Colonic mucosa (tissue), 4 donors: ENCODE data around the gene GALNT18. TPM values are rescaled to one million over a fixed set of nuclear protein-coding genes. Genes with fewer than 3 reads are reported as not detected.

Source experiments
- DNase-seq: peaks from one replicate; pipeline ENCODE4 v3.0.0-alpha.2; 2020
- H3K27ac ChIP-seq: fragments of 200-600 bp; one replicate; pipeline ENCODE4 v1.8.0; 2021
- H3K27me3 ChIP-seq: fragments of 200-600 bp; one replicate; pipeline ENCODE4 v1.8.0; 2021
- H3K36me3 ChIP-seq: fragments of 200-600 bp; one replicate; pipeline ENCODE4 v1.8.0; 2021
- H3K4me1 ChIP-seq: fragments of 200-600 bp; one replicate; pipeline ENCODE4 v1.8.0; 2021; ENCODE audit warnings: mild to moderate bottlenecking
- H3K4me3 ChIP-seq: fragments of 200-600 bp; one replicate; pipeline ENCODE4 v1.8.0; 2021
- H3K9ac ChIP-seq, 2 donors: one replicate each; pipeline ENCODE4 v1.7.0; 2013; ENCODE audit warnings: control low read depth in 2 of 2, low read depth in 2 of 2, low read length in 2 of 2
- H3K9me3 ChIP-seq: fragments of 200-600 bp; one replicate; pipeline ENCODE4 v1.8.0; 2021
- CTCF ChIP-seq: fragments of 200-600 bp; IDR thresholded peaks from one replicate; pipeline ENCODE4 v1.8.0; 2022; ENCODE audit warnings: antibody characterized with exemption, mild to moderate bottlenecking
- intact Hi-C: fragments of 100-400 bp; cut with DNase I; formaldehyde crosslinking; loops from one replicate; pipeline ENCODE4 v1.14.1; 2022
- total RNA-seq, 2 donors: library from RNA; stranded (reverse); fragmentation: NEBNext Ultra II Directional in 1 of 2; extraction: Animal tissue kit (Norgen Biotek cat#: 25700) in 1 of 2; gene quantifications; one replicate each; pipeline ENCODE4 v1.2.1, GENCODE V29; 2021
- donor health status: healthy.
- donor health status: DM: no; HTN: no; CAD: no.
- donor health status: DM: no; HTN: no; CAD: no.

Gene GALNT18
- total RNA-seq, 2 donors from 2014 or later: 3.6 to 8.3 TPM

GRCh38 chr11:11334607-11335006 is 287.2 kb downstream of the GALNT18 start:
- no peaks in the 10 kb centered on the region for H3K4me1 ChIP-seq
- no peak overlapping the region for H3K27ac ChIP-seq
- no peaks in the 10 kb centered on the region for H3K9me3 ChIP-seq
- H3K9ac ChIP-seq: no peak overlapping the region
- intact Hi-C loops: no loop called here
- H3K36me3 ChIP-seq: no peaks in the 10 kb centered on the region
- no peaks in the 10 kb centered on the region for H3K27me3 ChIP-seq
- TF ChIP-seq CTCF: no peak
- no peak overlapping the region for H3K4me3 ChIP-seq
- DNase-seq: no peak

- intact Hi-C loops: no loop called here
- DNase-seq: no peak
- no peaks in the 10 kb centered on the region for H3K36me3 ChIP-seq
Observed at GRCh38 chr11:11332141-11332710, 289.6 kb downstream of the GALNT18 start.

GRCh38 chr11:11329062-11329806 is 292.6 kb downstream of the GALNT18 start:
- no peak overlapping the region for H3K27ac ChIP-seq
- no peak for TF ChIP-seq CTCF

More at GRCh38 chr11:11332141-11332710, 289.6 kb downstream of the GALNT18 start:
- no peaks in the 10 kb centered on the region for H3K4me1 ChIP-seq
- H3K4me3 ChIP-seq: no peak overlapping the region
- H3K27ac ChIP-seq: no peak overlapping the region
- TF ChIP-seq CTCF: no peak
- no peaks in the 10 kb centered on the region for H3K9me3 ChIP-seq
- no peaks in the 10 kb centered on the region for H3K27me3 ChIP-seq
- no peak overlapping the region for H3K9ac ChIP-seq

GRCh38 chr11:11324090-11324489 is 297.7 kb downstream of the GALNT18 start:
- Histone ChIP-seq H3K27ac (no peak overlapping the region), H3K4me3 (no peak overlapping the region), H3K27me3 (no peaks in the 10 kb centered on the region), H3K9ac (no peak overlapping the region), H3K4me1 (no peaks in the 10 kb centered on the region), H3K9me3 (no peaks in the 10 kb centered on the region), H3K36me3 (no peaks in the 10 kb centered on the region)
- no peak for TF ChIP-seq CTCF
- intact Hi-C loops: no loop called here
- DNase-seq: no peak

More at GRCh38 chr11:11329062-11329806, 292.6 kb downstream of the GALNT18 start:
- no peak overlapping the region for H3K4me3 ChIP-seq
- no peaks in the 10 kb centered on the region for H3K27me3 ChIP-seq
- intact Hi-C loops: no loop called here
- no peak overlapping the region for H3K9ac ChIP-seq
- no peaks in the 10 kb centered on the region for H3K9me3 ChIP-seq
- DNase-seq: no peak
- no peaks in the 10 kb centered on the region for H3K4me1 ChIP-seq
- H3K36me3 ChIP-seq: no peaks in the 10 kb centered on the region

GRCh38 chr11:11322101-11322500 is 299.7 kb downstream of the GALNT18 start:
- DNase-seq: no peak
- no peaks in the 10 kb centered on the region for H3K9me3 ChIP-seq
- H3K9ac ChIP-seq: no peak overlapping the region
- no peaks in the 10 kb centered on the region for H3K27me3 ChIP-seq
- intact Hi-C loops: no loop called here
- TF ChIP-seq CTCF: no peak
- no peaks in the 10 kb centered on the region for H3K4me1 ChIP-seq
- H3K4me3 ChIP-seq: no peak overlapping the region
- H3K36me3 ChIP-seq: no peaks in the 10 kb centered on the region
- no peak overlapping the region for H3K27ac ChIP-seq
